ENCODE measurements around the gene LRPAP1. TPM values are rescaled to one million over a fixed set of nuclear protein-coding genes. Genes with fewer than 3 reads are reported as not detected.
"Not testable (repeated sequence)": the region's sequence is repeated elsewhere in the genome, so short reads cannot be mapped to it uniquely, and the experiment has no call there.

Gene LRPAP1
- polyA plus RNA-seq, 1 of the 3 experiments (the other 2 are of a cell fraction) = 209 TPM

DNA sequence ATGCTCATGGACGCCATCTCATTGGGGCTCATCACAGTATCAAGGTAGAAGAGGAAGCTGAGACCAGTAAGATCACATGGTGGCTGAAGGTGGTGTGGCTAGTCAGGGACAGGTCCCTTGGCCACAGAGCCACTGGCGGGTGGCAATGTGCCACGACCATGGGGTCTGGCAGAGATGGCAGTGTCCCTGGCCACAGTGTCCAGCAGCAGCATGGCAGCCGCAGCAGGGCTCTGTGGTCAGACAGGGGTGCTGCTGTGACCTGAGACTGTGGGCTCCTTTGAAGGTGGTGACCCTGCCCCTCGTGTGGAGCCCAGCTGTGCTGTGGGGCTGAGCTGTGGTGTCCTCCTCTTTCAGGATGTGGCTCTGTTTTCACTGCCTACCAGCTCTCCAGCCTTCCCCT is 71.3 kb downstream of the LRPAP1 start:
- H3K27ac ChIP-seq (ENCODE audit: low read depth in 2 of 2, low read length in 1 of 2) = no peak overlapping the region
- ChIA-PET POLR2A (no interaction called here), CTCF (interaction anchor here (0.8 to 2.7 kb wide), 3 partner anchors 17 to 115 kb away, joined by 3 to 9 read pairs (median 3); no protein-coding TSS in a partner anchor)
- no peaks in the 10 kb centered on the region; the same call in 1 of the 2 replicates for H3K27me3 ChIP-seq (ENCODE audit: insufficient read depth)
- no peaks in the 10 kb centered on the region for H3K9me3 ChIP-seq
- no peaks in the 10 kb centered on the region for H3F3A ChIP-seq (replicated peaks; ENCODE audit: insufficient read depth)
- no peak overlapping the region for H3K9ac ChIP-seq
- H3K36me3 ChIP-seq (replicated peaks in 1 of 2; ENCODE audit: control insufficient read depth in 1 of 2, insufficient read depth in 2 of 2, low read length in 1 of 2) = no peaks in the 10 kb centered on the region
- H2AFZ ChIP-seq (ENCODE audit: low read depth) = no peak overlapping the region
- no peaks in the 10 kb centered on the region for H3K79me2 ChIP-seq (ENCODE audit: insufficient read depth)
- H3K4me1 ChIP-seq (ENCODE audit: control insufficient read depth in 1 of 2, insufficient read depth in 2 of 2, low read depth in 1 of 2, low read length in 1 of 2) = no peaks in the 10 kb centered on the region; a peak in 1 of 4 replicates
- TF ChIP-seq RAD21 (IDR thresholded peaks at IDR 0.05; ENCODE audit: low read length) (no peak), SIN3A (IDR thresholded peaks at IDR 0.05; ENCODE audit: borderline replicate concordance, low read depth, low read length) (no peak)
- TF ChIP-seq, protein P1, sequence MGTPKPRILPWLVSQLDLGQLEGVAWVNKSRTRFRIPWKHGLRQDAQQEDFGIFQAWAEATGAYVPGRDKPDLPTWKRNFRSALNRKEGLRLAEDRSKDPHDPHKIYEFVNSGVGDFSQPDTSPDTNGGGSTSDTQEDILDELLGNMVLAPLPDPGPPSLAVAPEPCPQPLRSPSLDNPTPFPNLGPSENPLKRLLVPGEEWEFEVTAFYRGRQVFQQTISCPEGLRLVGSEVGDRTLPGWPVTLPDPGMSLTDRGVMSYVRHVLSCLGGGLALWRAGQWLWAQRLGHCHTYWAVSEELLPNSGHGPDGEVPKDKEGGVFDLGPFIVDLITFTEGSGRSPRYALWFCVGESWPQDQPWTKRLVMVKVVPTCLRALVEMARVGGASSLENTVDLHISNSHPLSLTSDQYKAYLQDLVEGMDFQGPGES (IDR thresholded peaks at IDR 0.05; ENCODE audit: low read depth, low read length) = no peak
- TF ChIP-seq, protein P2, sequence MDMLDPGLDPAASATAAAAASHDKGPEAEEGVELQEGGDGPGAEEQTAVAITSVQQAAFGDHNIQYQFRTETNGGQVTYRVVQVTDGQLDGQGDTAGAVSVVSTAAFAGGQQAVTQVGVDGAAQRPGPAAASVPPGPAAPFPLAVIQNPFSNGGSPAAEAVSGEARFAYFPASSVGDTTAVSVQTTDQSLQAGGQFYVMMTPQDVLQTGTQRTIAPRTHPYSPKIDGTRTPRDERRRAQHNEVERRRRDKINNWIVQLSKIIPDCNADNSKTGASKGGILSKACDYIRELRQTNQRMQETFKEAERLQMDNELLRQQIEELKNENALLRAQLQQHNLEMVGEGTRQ (IDR thresholded peaks at IDR 0.05; ENCODE audit: borderline replicate concordance, low read depth, low read length) = no peak
- H3K9me2 ChIP-seq = no peaks in the 10 kb centered on the region
- no peaks in the 10 kb centered on the region for H4K20me1 ChIP-seq (ENCODE audit: insufficient read depth)
- DNase-seq = no peak
- 88% methylated on average over 1 of the region's 5 CpGs for WGBS (ENCODE audit: low lambda C conversion rate)
- no peak overlapping the region for H3K4me2 ChIP-seq
- H3K4me3 ChIP-seq (ENCODE audit: low read depth in 2 of 2, low read length in 1 of 2) = no peak overlapping the region

DNA sequence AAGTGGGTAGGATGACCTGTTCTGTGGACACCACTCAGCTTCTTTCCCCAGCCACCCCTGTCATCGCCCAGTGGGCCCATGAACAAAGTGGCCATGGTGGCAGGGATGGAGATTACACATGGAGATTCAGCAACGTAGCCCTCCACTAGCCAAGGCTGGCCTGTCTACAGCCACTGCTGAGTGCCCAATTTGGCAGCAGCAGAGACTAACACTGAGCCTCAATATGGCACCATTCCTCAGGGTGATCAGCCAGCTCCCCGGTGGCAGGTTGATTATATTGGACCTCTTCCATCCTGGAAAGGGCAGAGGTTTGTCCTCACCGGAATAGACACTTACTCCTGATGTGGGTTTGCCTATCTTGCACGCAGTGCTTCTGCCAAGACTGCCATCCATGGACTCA is 73.1 kb downstream of the LRPAP1 start:
- H4K20me1 ChIP-seq (ENCODE audit: insufficient read depth); DNase-seq; POLR2A ChIA-PET; H3F3A ChIP-seq (replicated peaks; ENCODE audit: insufficient read depth); H3K4me1 ChIP-seq (ENCODE audit: control insufficient read depth in 1 of 2, insufficient read depth in 2 of 2, low read depth in 1 of 2, low read length in 1 of 2); H3K36me3 ChIP-seq (replicated peaks in 1 of 2; ENCODE audit: control insufficient read depth in 1 of 2, insufficient read depth in 2 of 2, low read length in 1 of 2); H3K9ac ChIP-seq; H3K4me2 ChIP-seq; H3K9me3 ChIP-seq; H2AFZ ChIP-seq (ENCODE audit: low read depth); H3K9me2 ChIP-seq; H3K27ac ChIP-seq (ENCODE audit: low read depth in 2 of 2, low read length in 1 of 2); H3K4me3 ChIP-seq (ENCODE audit: low read depth in 2 of 2, low read length in 1 of 2); H3K27me3 ChIP-seq (ENCODE audit: insufficient read depth); H3K79me2 ChIP-seq (ENCODE audit: insufficient read depth): not testable (repeated sequence)
- 60% methylated on average over 2 of the region's 5 CpGs for WGBS (ENCODE audit: low lambda C conversion rate)
- CTCF ChIA-PET = interaction anchor here (1.0 kb wide), 1 partner anchor 22 kb away, joined by 3 read pairs; no protein-coding TSS in a partner anchor

DNA sequence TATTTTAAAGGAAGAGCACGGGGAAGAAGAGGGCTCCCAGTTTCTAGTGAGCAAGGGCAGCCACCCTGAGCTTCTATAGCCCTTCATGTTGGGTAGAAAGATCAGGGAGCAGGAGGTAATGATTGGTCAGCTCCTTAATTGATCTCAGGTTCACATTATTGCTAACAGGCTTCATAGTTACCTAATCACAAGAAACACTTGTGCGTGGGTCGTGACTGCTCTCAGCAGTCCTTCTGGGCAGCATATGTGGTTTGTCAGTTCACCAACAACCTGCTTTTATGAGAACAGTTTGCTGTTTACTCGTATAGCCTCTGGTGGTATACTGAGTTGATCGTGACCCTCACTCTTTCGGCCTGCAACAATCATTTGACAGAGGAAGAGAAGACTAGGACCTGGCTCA is 73.9 kb downstream of the LRPAP1 start:
- H4K20me1 ChIP-seq (ENCODE audit: insufficient read depth) = no peaks in the 10 kb centered on the region
- no peaks in the 10 kb centered on the region; a peak in 1 of 4 replicates for H3K4me1 ChIP-seq (ENCODE audit: control insufficient read depth in 1 of 2, insufficient read depth in 2 of 2, low read depth in 1 of 2, low read length in 1 of 2)
- WGBS (ENCODE audit: low lambda C conversion rate) = 15% methylated on average over 6 of the region's 6 CpGs
- no peaks in the 10 kb centered on the region for H3K9me2 ChIP-seq
- no peak overlapping the region for H3K4me3 ChIP-seq (ENCODE audit: low read depth in 2 of 2, low read length in 1 of 2)
- DNase-seq = no peak
- TF ChIP-seq FOXJ3 (CRISPR knock-in tag; IDR thresholded peaks at IDR 0.05) (no peak), GATA2 (CRISPR knock-in tag; IDR thresholded peaks at IDR 0.05) (no peak), TCF12 (IDR thresholded peaks at IDR 0.05) (no peak), RAD21 (IDR thresholded peaks at IDR 0.05; ENCODE audit: low read length) (no peak), YY1 (IDR thresholded peaks at IDR 0.05; ENCODE audit: low read depth) (no peak), POLR2AphosphoS5 (IDR thresholded peaks at IDR 0.05; ENCODE audit: low read depth, low read length) (no peak)
- TF ChIP-seq, protein P3, sequence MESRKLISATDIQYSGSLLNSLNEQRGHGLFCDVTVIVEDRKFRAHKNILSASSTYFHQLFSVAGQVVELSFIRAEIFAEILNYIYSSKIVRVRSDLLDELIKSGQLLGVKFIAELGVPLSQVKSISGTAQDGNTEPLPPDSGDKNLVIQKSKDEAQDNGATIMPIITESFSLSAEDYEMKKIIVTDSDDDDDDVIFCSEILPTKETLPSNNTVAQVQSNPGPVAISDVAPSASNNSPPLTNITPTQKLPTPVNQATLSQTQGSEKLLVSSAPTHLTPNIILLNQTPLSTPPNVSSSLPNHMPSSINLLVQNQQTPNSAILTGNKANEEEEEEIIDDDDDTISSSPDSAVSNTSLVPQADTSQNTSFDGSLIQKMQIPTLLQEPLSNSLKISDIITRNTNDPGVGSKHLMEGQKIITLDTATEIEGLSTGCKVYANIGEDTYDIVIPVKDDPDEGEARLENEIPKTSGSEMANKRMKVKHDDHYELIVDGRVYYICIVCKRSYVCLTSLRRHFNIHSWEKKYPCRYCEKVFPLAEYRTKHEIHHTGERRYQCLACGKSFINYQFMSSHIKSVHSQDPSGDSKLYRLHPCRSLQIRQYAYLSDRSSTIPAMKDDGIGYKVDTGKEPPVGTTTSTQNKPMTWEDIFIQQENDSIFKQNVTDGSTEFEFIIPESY (IDR thresholded peaks at IDR 0.05; ENCODE audit: borderline replicate concordance, low read depth) = no peak
- TF ChIP-seq, protein P4, sequence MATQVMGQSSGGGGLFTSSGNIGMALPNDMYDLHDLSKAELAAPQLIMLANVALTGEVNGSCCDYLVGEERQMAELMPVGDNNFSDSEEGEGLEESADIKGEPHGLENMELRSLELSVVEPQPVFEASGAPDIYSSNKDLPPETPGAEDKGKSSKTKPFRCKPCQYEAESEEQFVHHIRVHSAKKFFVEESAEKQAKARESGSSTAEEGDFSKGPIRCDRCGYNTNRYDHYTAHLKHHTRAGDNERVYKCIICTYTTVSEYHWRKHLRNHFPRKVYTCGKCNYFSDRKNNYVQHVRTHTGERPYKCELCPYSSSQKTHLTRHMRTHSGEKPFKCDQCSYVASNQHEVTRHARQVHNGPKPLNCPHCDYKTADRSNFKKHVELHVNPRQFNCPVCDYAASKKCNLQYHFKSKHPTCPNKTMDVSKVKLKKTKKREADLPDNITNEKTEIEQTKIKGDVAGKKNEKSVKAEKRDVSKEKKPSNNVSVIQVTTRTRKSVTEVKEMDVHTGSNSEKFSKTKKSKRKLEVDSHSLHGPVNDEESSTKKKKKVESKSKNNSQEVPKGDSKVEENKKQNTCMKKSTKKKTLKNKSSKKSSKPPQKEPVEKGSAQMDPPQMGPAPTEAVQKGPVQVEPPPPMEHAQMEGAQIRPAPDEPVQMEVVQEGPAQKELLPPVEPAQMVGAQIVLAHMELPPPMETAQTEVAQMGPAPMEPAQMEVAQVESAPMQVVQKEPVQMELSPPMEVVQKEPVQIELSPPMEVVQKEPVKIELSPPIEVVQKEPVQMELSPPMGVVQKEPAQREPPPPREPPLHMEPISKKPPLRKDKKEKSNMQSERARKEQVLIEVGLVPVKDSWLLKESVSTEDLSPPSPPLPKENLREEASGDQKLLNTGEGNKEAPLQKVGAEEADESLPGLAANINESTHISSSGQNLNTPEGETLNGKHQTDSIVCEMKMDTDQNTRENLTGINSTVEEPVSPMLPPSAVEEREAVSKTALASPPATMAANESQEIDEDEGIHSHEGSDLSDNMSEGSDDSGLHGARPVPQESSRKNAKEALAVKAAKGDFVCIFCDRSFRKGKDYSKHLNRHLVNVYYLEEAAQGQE (IDR thresholded peaks at IDR 0.05; ENCODE audit: low read depth, low read length) = no peak
- TF ChIP-seq, protein P5, sequence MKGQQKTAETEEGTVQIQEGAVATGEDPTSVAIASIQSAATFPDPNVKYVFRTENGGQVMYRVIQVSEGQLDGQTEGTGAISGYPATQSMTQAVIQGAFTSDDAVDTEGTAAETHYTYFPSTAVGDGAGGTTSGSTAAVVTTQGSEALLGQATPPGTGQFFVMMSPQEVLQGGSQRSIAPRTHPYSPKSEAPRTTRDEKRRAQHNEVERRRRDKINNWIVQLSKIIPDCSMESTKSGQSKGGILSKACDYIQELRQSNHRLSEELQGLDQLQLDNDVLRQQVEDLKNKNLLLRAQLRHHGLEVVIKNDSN (IDR thresholded peaks at IDR 0.05; ENCODE audit: borderline replicate concordance, low read depth) = no peak
- no peak overlapping the region for H3K27ac ChIP-seq (ENCODE audit: low read depth in 2 of 2, low read length in 1 of 2)
- H2AFZ ChIP-seq (ENCODE audit: low read depth) = no peak overlapping the region
- H3K27me3 ChIP-seq (ENCODE audit: insufficient read depth) = no peaks in the 10 kb centered on the region; the same call in 1 of the 2 replicates
- H3K4me2 ChIP-seq = no peak overlapping the region
- POLR2A ChIA-PET = no interaction called here
- H3K36me3 ChIP-seq (replicated peaks in 1 of 2; ENCODE audit: control insufficient read depth in 1 of 2, insufficient read depth in 2 of 2, low read length in 1 of 2) = no peaks in the 10 kb centered on the region
- no peaks in the 10 kb centered on the region for H3F3A ChIP-seq (replicated peaks; ENCODE audit: insufficient read depth)
- CTCF ChIA-PET = interaction anchor here (1.0 kb wide), 1 partner anchor 22 kb away, joined by 3 read pairs; no protein-coding TSS in a partner anchor
- H3K9ac ChIP-seq = no peak overlapping the region
- H3K9me3 ChIP-seq = no peaks in the 10 kb centered on the region
- no peaks in the 10 kb centered on the region for H3K79me2 ChIP-seq (ENCODE audit: insufficient read depth)

Data from SK-N-SH (cell line).